GM18951 (cell line): Measurements from ENCODE around the gene SOX14.

ENCODE experiments used
- POLR2A ChIP-seq: IDR thresholded peaks from 4 replicates; pipeline ENCODE4 v1.6.1; 2011; ENCODE audit warnings: mild to moderate bottlenecking; ENCODE audit not compliant: insufficient read length, insufficient read depth; ENCODE audit errors: extremely low read depth
- in situ Hi-C: fragments of 300-500 bp; cut with MboI; formaldehyde crosslinking; loops from one replicate; pipeline ENCODE4 v1.12.0; 2022; ENCODE audit warnings: low sequenced_read_pairs, mixed read lengths, inconsistent platforms; ENCODE audit not compliant: unreplicated experiment

Gene SOX14

DNA sequence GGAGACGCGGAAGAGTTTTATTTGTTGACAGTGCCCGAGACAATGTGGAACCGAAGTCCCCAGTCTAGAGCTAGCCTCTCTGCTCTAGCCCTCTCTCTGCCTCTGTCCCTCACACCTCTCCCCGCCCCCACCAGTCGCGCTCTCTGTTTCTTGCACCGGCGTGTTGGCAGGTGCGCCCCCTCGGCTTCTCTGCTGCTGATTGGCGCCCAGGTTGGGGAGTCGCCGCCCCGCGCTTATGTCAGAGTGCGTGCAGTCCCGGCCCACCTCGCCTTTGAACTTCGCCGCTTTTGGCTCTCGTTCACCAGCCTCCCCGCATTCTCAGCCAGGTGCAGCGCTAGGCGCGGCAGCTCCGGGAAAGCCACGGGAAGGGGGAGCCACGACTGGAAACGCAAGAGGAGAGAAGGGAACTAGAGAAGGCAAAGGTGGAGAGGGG, at the start of gene SOX14:
TSS of gene SOX14 (plus strand) at position 315 of the 433 bp plus-strand sequence. CDS start 470 bp downstream, outside the sequence.
- no peak for TF ChIP-seq POLR2A
- in situ Hi-C loops: no loop called here

DNA sequence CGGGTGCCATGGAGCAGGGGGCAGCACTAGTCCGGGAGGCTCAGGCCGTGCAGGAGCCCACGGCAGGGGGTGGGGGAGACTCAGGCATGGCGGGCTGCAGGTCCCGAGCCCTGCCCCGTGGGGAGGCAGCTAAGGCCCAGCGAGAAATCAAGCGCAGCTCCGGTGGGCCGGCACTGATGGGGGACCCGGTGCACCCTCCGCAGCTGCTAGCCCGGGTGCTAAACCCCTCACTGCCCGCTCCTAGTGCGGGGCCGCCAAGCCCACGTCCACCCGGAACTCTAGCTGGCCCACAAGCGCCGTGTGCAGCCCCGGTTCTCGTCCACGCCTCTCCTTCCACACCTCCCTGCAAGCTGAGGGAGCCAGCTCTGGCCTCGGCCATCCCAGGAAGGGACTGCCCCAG, 49.6 kb upstream of the SOX14 start:
- no peak for TF ChIP-seq POLR2A
- in situ Hi-C loops: no loop called here

DNA sequence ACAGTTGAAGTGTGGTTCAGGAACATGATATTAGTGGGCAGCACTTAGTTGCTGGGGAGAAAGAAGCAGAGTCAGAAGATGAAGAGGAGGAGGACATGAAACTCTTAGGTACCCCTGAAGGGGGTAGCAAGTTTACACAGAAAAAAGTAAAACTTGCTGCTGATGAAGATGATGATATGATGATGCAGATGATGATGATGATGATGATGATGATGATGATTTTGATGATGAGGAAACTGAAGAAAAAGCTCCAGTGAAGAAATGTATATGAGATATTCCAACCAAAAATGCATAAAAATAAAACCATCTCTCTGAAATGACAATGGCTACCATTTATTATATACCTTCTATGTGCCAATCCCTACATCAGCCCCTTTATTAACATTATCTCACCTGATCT, 39.9 kb upstream of the SOX14 start:
- in situ Hi-C loops: no loop called here
- no peak for TF ChIP-seq POLR2A

DNA sequence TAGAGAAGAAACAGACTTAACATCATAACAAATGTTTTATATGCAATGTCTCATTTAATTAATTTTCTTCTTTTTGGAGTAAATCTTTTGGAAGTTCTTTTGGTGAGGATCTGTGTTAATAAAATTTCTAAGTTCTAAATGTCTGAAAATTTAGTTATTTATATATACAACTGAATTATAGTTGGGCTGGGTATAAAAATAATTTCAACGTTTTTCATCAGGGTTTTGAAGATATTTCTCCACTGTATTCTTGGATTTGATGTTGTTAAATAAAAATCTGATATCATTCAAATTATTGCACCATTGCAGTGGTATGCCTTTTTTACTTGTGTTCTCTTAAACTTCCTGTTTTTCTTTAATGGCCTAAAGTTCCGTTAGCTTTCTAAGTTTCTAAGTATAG, 26.9 kb upstream of the SOX14 start:
- TF ChIP-seq POLR2A: no peak
- in situ Hi-C loops: no loop called here

DNA sequence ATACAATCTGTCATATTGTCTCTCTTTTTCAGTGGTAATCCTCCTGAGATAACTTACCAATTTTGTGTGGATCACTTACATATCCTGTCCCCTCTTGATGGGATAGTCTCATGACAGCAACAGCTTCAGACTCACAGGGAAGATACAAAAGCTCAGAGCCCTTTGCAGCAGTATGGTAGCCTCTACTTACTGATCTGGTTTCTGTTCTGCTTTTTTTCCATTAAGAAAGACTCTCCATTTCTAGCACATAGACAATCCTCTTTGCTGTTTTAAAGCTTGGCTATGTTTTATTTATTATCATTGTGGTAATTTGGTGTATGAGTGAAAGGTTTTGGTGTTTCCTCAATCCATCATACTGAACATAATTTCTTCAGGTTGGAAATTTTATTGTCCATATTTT, 25.4 kb upstream of the SOX14 start:
- in situ Hi-C loops: no loop called here
- no peak for TF ChIP-seq POLR2A

DNA sequence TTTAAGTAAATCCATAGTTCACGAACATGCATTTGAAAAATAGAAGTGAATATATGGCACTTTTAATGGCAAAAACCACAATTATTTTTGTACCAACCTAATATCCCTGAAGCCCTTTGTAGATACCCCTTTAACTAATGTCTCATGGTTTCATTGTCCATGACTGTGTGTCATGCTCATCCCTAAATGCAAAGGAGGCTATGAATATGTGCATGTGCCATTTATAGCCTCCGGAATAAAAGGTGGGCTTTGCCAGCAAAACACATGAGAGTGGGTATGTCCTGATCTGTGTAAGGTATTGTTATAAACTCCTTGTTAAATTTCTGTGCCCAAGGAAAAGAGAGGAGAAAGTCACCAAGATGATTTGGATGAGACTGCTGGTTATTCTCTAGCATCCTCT, 20.5 kb upstream of the SOX14 start:
- TF ChIP-seq POLR2A: no peak
- in situ Hi-C loops: no loop called here

DNA sequence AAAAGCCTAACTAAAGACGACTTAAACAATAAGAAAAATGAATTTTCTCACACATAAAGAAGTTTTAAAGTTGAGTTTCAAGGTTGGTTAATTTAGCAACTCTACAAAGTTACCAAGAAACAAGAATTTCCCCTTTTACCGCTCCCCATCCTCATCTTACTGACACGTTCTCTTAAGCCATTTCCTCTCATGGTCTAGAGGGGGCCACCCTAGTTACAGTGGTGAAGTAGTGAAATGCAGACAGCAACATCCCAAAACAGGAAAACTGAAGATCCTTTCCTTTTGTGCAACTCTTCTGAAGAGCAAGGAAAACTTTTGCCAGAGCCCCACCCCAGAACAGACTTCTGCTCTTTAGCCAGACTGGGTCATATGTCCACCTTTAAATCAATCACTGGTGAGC, 17.3 kb upstream of the SOX14 start:
- in situ Hi-C loops: no loop called here
- no peak for TF ChIP-seq POLR2A

DNA sequence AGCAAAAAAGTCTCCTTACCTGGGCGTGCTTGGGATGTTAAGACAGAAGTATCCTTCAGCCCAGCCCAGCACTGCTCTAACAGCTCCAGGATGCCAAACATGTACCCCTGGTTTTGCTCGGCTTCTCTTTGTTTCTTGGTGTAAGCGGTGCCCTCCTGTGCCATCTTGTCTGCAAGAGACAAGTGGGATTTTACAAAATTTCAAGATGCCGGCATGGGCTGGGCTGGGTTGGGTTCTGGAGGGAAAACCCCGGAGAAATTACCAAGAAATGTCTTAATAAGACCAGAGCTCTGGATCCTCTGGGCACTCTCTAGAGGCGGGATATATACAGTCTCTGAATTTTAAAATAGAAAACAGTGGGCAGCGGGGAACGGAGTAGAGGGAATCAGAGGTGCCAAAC, 4.6 kb upstream of the SOX14 start:
- in situ Hi-C loops: no loop called here
- TF ChIP-seq POLR2A: no peak

DNA sequence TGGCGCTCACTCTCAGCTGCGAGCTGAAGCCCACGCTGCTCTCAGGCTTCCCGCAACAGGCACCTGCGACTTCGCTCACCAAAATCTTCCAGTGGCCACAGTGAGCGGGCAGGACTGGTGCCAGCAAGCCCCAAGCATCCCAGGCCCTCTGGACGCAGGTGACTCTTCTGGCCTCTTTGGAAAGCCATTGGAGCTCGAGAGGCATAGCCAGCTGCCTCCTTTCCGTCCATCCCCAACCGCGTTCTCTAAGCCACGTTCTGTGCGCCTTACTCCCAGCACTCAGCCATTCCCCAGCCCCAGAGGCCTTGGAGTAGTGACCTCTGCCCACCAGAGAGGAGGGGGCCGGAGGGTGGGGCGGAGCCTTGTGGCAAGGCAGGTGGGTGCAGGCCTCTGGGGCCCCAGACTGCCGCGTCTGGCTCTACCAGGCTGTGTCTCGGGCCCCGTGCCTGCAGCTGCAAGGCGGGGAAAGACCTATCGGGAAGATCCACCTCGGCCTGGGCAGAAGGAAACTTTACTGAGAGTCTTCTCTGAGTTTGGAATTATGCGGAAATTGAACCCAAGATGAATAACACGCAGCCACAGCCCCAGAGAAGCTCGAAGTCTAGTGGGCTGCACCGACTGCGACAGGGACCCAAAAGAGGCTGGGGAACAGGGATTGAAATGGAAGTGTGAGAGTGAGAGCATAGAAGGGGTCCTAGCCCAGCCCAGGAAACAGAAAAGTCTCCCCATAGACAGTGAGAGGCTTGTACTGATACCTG, 3.6 kb upstream of the SOX14 start:
- in situ Hi-C loops: no loop called here
- TF ChIP-seq POLR2A: no peak

DNA sequence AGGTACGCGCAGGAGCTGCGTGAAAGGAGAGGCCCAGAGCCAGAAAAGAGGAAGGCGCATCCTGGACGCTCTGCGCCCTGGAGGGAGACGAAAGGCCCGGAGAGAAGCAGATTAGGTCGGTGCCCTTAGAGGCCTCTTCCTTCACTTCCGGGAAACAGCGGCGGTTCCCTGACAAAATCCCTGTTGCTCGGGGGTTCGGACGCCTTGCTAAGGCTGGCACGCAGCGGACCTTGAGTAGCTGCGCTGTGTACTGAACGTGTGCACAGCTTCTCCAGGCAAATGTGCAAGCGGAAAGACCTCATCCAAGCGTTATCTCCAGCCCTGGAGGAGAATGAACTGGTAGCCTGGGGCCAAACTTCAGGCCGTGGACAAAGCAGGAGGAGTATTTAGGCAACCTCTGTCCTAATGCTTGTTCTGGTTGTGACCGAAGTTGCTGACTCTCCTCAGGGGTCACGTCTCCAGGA, 3.0 kb upstream of the SOX14 start:
- no peak for TF ChIP-seq POLR2A
- in situ Hi-C loops: no loop called here

DNA sequence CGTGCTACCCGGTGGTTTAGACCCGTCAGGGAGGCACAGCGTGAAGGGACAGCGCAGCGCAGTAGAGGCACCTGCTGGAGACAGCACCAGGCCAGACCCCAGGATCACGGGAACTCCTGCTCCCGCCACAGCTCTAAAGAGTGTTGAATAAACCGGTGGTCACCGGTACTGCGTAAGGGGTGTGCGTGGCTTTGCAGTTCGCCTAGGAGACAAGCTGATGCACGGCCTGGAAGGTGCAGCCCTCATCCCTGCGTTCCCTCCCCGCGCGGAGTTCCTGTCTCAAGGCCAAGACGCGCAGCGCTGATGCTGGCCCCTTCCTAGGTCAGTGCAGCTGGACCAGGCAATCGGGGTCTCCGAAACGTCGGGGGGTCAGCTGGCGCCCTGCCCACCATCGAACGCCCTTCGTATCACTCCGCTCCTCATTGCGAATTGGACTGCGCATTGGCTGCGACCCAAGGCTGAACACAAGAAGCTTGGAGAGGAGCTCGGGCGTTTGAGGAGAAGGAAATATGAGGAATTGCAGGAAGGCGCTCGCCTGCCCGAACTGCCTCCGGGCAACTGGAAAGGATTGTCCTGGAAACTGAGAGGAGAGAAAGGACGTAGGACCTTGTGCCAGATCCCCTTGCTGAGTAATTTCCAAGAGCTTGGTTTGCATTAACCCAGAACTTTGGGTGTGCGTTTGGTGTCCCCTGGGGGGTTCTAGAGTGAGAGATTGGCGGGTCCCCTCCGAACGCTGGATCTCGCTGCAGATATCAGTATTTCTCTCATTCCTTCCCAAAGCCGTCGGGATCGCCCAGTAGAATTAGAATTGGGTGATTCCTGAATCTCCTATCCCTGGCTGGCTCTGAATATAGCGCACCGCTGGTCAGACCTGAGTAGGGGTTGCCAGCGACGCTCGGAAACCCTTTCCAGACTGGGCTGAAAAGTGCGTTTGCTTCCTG, 2.3 kb upstream of the SOX14 start:
- no peak for TF ChIP-seq POLR2A
- in situ Hi-C loops: no loop called here

DNA sequence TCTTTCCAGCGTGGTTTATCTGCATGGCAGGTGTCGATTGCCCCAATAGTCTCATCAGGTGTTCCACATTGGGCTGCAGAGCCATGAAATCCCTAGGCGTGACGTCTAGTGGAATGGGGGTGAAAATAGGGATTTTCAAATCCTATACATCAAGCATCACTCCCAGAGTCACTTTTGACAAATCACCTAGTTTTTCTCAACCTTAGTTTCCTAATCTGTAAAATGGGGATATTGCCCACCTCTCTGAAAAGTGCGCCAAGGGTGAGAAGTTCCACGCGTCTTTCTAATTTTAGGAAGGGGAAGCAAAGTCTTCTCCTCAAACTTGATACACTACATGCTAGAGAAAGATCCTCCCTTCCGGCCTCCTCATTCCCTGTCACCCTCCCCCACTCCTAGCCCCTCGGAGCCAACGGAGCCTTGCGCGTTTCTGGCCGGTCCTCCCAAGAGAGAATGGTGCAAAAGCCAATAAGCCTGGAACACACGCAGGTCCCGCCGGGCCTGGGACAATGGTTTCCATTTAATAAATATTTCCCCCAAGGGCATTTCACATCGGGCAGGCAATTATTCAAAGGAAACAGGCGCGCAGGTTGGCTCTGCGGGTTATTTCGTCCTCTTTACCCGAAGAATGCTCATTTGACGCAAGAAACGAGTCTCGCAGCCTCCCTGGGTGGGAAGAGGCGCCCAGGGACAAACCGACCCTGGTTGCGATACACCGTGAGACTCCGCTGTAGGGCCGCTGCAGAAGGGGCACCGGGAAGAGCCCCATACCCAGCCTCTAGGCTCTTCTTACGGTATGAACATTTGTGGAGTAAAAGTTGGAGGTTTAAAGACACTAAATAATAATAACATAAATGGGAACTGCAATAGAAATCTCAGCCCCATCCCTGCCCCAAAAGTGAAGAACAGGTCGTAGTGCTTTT, 1.2 kb upstream of the SOX14 start:
- TF ChIP-seq POLR2A: no peak
- in situ Hi-C loops: no loop called here

DNA sequence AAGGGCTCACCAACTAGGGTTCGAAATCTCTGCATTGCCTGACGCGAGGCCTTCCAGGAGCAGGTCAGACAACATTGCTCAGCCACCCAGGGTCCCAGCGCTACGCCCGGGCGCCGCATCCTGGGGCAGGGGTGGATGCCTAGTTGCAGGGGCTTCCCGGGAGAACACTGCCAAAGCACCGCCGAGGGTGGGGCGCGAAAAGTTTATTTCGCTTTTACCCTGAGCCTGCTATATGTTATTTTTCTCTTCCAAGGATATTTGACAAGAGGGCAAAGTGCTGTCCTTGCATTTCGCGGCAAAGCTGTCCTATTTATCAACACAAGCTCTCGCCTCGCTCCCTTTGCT, 549 bp upstream of the SOX14 start:
- in situ Hi-C loops: no loop called here
- TF ChIP-seq POLR2A: no peak
